ENCODE measurements around the gene RASSF1. TPM values are rescaled to one million over a fixed set of nuclear protein-coding genes. Genes with fewer than 3 reads are reported as not detected.

RASSF1 gene
- total and polyA plus RNA-seq, 2 of the 4 experiments (the other 2 are of a cell fraction) = 17.4 to 53.4 TPM

DNA sequence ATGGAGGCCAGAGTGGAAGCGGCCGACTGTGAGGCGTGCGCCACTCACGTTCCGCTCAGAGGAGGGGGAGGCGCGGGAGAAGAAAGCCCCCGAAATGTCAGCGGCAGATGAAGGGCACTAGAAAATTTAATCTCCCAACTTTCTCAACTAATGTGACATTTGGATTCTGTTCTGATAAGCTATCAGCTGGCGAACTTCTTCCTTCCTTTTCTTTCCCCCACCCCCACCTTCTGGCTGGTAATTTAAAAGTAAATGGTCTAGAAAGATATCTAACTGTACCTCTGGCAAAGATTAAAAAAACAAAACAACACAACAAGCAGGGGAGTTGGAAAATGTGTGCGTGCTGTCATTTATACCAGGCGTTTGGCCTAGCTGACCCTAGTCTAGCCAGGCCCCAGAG lies 45.1 kb upstream of the RASSF1 start:
- no peaks in the 10 kb centered on the region for H4K20me1 ChIP-seq (ENCODE audit: insufficient read depth, low read length)
- H4K5ac ChIP-seq (ENCODE audit: low read depth, low read length) = no peak overlapping the region
- ChIA-PET CTCF (no interaction called here), POLR2A (ENCODE audit: unreplicated experiment) (no interaction called here)
- H3K9me1 ChIP-seq (ENCODE audit: insufficient read depth, low read length) = no peaks in the 10 kb centered on the region
- TF ChIP-seq, protein P1, sequence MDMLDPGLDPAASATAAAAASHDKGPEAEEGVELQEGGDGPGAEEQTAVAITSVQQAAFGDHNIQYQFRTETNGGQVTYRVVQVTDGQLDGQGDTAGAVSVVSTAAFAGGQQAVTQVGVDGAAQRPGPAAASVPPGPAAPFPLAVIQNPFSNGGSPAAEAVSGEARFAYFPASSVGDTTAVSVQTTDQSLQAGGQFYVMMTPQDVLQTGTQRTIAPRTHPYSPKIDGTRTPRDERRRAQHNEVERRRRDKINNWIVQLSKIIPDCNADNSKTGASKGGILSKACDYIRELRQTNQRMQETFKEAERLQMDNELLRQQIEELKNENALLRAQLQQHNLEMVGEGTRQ (IDR thresholded peaks at IDR 0.05; ENCODE audit: low read depth, low read length) = no peak
- no peak for TF ChIP-seq MXI1 (IDR thresholded peaks at IDR 0.05; ENCODE audit: borderline replicate concordance, low read depth, low read length)
- no peak for TF ChIP-seq RFX5 (IDR thresholded peaks at IDR 0.05; ENCODE audit: low read depth, low read length)
- TF ChIP-seq NFE2L2 (IDR thresholded peaks at IDR 0.05; ENCODE audit: low read depth, low read length) = no peak
- no peak for TF ChIP-seq MAZ (IDR thresholded peaks at IDR 0.05; ENCODE audit: borderline replicate concordance, low read depth, low read length)
- no peak for TF ChIP-seq FOS (IDR thresholded peaks at IDR 0.05; ENCODE audit: low read depth, low read length)
- no peak for TF ChIP-seq RAD21 (IDR thresholded peaks at IDR 0.05; ENCODE audit: low read length)
- TF ChIP-seq SMC3 (IDR thresholded peaks at IDR 0.05; ENCODE audit: low read depth, low read length) = no peak
- no peak for TF ChIP-seq CEBPB (IDR thresholded peaks at IDR 0.05; ENCODE audit: low read depth, low read length)
- no peak overlapping the region for H4K8ac ChIP-seq (ENCODE audit: low read depth in 2 of 2, low read length in 2 of 2)
- H3K14ac ChIP-seq (replicated peaks; ENCODE audit: low read depth, low read length) = no peak overlapping the region
- no peak overlapping the region for H3K56ac ChIP-seq (ENCODE audit: extremely low read depth, insufficient read depth, low read length)
- H3K36me3 ChIP-seq (ENCODE audit: control insufficient read depth, insufficient read depth, low read length) = no peaks in the 10 kb centered on the region
- H3K9me3 ChIP-seq (ENCODE audit: control insufficient read depth, insufficient read depth, low read length) = no peaks in the 10 kb centered on the region
- no peak overlapping the region for H3K9ac ChIP-seq (ENCODE audit: low read depth, low read length)
- H3K18ac ChIP-seq (ENCODE audit: low read depth, low read length) = no peak overlapping the region
- no peak overlapping the region for H2BK20ac ChIP-seq (ENCODE audit: low read depth, low read length)
- no peak overlapping the region for H2BK15ac ChIP-seq (ENCODE audit: low read depth, low read length)
- in situ Hi-C loops (cut with MboI; ENCODE audit: low sequenced_read_pairs) = no loop called here
- no peak overlapping the region for H3K4me2 ChIP-seq (ENCODE audit: low read depth, low read length)
- H2BK5ac ChIP-seq (ENCODE audit: low read depth, low read length, poor library complexity, severe bottlenecking) = no peak overlapping the region
- H3K4me3 ChIP-seq (ENCODE audit: insufficient read depth, low read depth, low read length) = no peak overlapping the region
- dilution Hi-C loops (cut with HindIII; ENCODE audit: low sequenced_read_pairs, unreplicated experiment) = no loop called here
- no peak overlapping the region for H2BK120ac ChIP-seq (ENCODE audit: low read depth, low read length)
- no peak overlapping the region for H3K23ac ChIP-seq (ENCODE audit: low read depth, low read length)
- no peak overlapping the region for H2AFZ ChIP-seq (replicated peaks; ENCODE audit: low read length, poor library complexity)
- no CpG with 5 or more reads among the region's 13 CpGs for WGBS, 2 experiments (ENCODE audit: extremely low coverage in 2 of 2, insufficient read length in 1 of 2)
- no peaks in the 10 kb centered on the region for H3K4me1 ChIP-seq (ENCODE audit: control insufficient read depth, insufficient read depth, low read length)
- H4K91ac ChIP-seq (ENCODE audit: insufficient read depth, low read depth, low read length) = no peak overlapping the region
- intact Hi-C loops (cut with micrococcal nuclease) = no loop called here
- H3K27ac ChIP-seq (ENCODE audit: insufficient read depth, low read length) = no peak overlapping the region
- H2AK5ac ChIP-seq (ENCODE audit: low read depth, low read length) = no peak overlapping the region
- H3K4ac ChIP-seq (ENCODE audit: low read depth, low read length) = no peak overlapping the region
- peaks cover 56% of the 10 kb centered on the region for H3K27me3 ChIP-seq (ENCODE audit: control insufficient read depth, insufficient read depth, low read length)
- DNase-seq (no peak), ATAC-seq (ENCODE audit: low read depth) (no peak)
- H3K79me1 ChIP-seq (ENCODE audit: low read depth in 1 of 2, low read length in 2 of 2) = no peaks in the 10 kb centered on the region
- BruUV-seq (replicated peaks) = no TSS peak
- no peak overlapping the region for H2AK9ac ChIP-seq (replicated peaks; ENCODE audit: low read depth, low read length, poor library complexity)

Measured in IMR-90 (cell line).